HG02798 (cell line): ENCODE results near the gene RAET1E.
"Not testable (repeated sequence)": the region's sequence is repeated elsewhere in the genome, so short reads cannot be mapped to it uniquely, and the experiment has no call there.

Experiments
- ATAC-seq: cut with Tn5 transposase; IDR thresholded peaks from one replicate; pipeline ENCODE4 v1.9.1; 2021; ENCODE audit warnings: mild to moderate bottlenecking; ENCODE audit not compliant: unreplicated experiment, poor library complexity

The RAET1E gene

DNA sequence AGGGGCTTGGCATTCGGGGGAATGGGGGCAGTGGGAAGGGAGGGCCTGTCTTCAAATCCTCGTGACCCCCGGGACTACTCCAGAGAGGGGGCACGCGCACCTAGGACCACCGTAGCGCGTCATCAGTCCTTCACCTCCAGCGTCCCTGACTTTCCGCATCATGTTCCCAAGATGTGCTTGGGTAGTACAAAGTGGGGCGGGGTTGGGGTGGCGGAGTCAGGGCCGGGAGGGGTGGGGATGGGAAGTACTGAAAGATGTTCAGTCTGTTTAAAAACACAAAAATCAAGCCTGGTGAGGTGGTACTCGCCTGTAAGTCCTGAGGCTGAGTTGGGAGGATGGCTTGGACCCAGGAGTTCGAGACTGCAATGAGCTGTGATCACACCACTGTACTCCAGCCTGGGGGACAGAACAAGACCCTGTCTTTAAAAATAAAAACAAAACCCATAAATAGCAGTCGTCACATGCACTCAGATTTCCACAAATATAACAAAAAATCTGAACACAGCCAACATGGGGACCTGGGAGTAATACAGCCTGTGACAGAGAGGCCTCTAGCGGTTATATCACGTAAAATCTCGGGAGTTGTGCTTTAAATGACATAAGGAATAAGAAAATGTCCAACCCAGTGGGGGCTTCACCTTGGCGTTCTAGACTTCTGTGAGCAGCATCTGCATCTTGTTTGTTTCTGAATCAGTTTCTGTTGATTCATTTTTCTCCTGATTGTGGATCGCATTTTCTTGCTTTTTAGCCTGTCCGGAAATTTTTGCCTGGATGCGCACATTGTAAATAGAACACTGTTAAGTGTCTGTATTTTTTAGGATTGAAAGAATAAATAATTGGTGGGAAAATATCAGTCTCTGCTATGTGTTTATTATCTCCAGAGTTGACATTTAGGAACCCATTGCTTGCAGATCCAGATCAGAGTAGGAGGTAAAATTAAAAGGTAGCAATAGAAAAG is 33.1 kb downstream of the RAET1E start:
- no peak for ATAC-seq

DNA sequence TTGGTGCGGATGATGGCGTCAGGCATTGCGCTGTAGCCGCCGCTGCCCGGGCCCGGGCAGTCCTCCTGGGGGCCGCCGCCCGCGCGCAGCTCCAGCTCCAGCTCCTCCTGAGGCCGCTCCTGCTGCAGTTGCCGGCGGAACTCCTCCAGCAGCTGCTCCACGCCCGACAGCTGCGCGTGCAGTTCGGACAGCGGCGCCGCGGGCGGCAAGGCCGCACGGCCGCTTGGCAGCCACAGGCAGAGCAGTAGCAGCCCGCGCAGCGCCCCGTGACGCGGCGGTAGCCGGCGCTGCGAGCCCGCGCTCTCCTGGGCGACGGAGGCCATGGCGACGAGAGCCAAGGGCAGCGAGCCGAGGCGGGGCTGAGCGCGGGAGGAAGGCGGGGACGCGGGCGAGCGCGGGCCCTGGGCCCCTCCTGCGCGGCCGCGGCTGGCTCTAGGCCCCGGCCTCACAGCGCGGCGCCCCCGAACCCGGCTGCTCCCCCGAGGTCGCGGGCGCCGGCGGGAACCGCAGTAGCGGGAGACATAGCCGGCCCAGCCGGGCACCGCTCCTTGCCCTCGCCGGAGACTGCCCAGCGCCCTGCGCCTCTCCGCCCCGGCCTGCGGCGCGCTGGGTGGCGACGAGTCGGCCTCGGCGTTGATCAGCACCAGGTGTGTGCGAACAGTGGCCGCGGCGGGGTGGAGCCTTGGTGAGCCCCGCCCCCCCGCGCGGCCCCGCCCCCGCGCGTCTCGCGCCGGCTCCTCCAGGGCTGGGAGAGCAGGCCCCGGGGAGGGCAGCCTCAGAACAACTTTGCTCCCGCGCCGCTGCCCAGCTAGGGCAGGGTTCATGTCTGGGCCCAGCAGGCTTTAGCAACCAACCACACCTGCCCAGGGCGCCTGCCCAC is 34.0 kb downstream of the RAET1E start, which contains the start of gene LRP11:
LRP11 (minus strand) TSS at position 662 of the 880 bp plus-strand sequence; CDS start at position 323, 339 bp downstream.
- ATAC-seq, result peak; percentile 86

DNA sequence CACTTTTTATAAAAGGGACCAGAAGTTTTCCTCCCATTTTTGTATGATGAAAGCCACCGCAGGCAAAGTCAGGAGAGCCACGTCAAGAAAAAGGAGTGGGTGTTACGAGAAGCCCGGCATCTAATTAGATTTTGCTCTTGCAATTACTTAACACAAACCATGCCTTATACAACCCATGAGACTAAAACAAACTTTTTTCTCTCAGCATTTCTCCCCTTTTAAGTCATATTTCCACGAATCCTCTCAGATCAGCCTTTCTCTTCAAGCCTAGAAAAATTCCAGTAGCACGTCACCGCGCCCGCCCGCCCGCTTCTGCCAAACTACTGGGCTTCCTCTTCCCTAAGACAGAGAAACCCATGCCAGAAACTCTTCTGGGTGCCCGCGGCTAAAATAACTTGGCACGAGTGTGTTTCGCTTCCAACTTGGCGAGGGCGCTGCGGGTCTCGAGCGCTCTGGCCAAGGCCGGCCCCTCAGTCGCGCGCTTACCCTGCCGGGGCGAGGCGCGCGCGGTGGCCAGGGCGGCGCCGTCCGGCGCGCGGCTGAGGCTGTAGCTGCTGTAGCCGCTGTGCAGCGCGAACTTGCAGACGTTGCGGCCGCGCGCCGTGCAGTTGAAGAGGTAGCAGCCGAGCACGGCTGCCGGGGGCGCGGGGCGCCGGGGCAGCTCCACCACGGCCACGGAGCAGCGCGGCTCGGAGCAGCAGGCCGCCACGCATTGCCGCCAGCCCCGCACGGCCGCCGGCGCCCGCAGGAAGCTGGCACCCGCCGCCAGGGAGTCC is 34.8 kb downstream of the RAET1E start:
- peak; percentile 24 for ATAC-seq

DNA sequence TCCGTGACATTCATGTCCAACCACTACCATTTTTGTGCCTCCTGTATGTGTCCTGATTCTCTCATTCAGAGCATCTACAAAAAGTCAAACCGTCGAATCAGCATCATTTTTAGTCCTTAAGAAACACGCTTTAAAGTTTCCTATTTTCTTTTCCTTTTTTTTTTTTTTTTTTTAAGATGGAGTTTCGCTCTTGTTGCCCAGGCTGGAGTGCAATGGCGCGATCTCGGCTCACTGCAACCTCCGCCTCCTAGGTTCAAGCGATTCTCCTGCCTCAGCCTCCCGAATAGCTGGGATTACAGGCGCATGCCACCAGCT is 35.5 kb downstream of the RAET1E start:
- ATAC-seq, result not testable (repeated sequence)

DNA sequence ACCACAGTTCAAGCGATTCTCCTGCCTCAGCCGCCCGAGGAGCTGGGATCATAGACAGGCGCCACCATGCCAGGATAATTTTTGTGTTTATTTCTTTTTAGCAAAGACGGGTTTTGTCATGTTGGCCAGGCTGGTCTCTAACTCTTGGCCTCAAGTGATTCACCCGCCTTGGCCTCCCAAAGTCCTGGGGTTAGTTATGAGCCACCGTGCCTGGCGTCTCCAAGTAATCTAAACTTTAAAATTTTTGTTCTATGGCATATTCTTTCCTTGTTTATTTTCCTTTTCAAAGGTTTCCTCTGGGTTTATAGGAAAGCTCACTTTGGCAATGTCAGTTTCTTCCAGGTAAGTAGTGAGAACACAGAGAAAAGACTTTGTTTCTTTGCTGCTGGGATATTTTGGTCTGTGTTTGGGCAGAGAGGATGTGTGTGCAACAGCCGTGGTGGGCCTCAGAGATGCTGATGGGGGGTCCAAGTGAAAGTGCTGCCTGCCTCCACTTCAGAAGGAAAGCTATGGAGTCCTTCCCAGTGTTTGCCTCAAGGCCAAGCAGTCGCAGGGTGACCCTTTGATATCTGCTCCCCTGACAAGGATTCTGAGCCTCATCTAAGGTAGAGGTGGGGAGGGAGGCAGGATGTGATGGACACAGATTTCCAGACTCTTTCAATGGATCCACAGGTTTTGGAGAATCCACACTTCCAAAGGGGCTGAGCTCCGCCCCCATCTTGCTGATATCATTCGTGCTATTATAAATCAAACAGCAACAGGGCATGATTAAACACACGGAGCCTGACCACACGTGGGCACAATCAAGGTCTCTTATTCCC is 36.1 kb downstream of the RAET1E start:
- ATAC-seq, result no peak

DNA sequence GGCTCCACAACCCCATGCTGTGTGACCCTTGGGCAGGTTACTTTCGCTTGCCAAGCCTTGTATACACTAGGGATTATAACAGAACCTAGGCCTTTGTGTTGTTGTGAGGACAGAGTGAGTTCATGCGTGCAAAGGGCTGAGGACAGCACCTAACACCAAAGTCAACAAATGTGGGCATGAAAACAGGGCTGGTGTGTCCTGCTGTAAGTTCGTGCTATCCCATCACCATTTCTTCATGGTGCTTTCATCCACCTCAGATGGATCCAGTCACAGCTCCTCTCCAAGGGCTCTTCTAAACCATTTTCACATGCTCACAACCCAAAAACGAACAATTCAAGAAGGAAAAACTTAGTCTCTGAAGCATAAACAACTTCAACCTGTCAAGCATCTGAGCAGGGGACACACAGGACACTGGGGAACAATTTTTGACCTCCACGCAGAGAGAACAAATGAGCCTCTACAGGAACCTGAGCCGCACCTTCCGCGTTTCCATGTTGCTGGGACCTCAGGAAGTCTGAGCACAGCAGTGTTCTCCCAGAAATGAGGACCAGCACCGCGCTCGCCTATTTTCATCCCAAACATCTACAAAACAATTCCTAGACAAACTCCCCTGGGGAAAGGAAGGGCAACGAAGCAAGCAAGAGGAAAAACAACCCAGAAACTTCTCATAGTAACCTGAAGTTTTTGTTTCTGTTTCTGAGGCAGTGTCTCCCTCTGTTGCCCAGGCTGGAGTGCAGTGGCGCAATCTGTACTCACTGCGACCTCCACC is 36.9 kb downstream of the RAET1E start:
- no peak for ATAC-seq

DNA sequence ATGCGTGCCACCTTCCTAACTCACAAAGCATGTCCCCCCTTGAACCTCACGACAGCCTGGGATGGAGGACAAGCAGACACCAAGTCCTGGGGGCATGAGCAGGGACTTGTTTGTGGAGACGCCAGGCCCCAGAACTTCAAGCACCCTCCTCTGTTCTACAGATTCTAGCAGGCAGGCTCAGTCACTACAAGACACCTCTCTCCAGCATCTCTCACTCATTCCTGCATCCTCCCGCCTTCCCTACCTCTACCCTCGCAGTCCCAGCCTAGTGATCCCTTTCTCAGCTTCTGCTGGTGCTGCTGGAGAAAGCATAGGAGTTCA is 37.4 kb downstream of the RAET1E start:
- ATAC-seq, result no peak

DNA sequence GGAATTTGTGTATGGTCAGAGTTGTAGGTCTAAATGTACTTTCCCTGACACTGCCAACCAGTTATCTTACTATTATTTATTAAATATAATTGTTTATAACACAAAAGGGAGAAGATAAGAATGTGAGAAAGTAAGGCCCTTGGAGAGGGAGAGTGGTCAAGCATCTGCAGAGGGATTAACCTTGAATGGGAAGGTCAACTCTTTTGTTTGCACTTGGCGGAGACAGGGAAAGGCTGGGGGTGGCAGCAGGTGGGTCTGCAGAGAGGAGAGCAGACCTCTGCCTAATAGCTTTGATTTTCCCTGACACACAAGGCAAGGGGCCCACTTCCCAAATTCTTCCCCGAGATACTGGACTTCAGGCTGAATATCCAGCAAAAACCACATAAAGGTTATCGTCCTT is 38.0 kb downstream of the RAET1E start:
- no peak for ATAC-seq

DNA sequence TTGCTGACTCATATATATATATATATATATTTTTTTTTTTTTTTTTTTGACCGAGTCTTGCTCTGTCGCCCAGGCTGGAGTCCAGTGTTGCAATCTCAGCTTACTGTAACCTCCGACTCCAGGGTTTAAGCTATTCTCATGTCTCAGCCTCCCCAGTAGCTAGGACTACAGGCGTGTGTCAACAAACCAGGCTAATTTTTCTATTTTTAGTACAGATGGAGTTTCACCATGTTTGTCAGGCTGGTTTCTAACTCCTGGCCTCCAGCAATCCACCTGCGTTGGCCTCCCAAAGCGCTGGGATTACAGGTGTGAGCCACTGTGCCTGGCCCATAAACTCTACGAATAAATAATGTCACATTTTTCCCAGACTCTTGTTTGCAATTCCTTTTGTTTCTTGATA is 38.5 kb downstream of the RAET1E start:
- ATAC-seq, result no peak

DNA sequence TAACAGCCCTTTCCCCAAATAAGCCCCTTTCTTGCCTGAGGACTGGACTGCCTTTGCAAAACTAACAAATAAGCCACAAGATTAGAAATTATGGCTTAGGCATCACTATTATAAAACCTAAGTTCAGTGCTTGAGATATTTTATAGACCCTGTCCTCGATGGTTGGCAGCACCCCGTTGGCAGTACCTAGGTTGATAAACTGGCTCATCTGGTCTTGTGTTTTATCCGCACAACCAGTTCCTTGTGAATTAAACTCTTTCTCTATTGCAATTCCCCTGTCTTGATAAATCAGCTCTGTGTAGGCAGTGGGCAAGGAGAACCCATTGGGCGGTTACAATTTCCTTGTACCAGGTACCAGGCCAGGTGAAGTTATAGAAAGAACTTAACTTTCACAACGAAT is 40.4 kb downstream of the RAET1E start:
- no peak for ATAC-seq

DNA sequence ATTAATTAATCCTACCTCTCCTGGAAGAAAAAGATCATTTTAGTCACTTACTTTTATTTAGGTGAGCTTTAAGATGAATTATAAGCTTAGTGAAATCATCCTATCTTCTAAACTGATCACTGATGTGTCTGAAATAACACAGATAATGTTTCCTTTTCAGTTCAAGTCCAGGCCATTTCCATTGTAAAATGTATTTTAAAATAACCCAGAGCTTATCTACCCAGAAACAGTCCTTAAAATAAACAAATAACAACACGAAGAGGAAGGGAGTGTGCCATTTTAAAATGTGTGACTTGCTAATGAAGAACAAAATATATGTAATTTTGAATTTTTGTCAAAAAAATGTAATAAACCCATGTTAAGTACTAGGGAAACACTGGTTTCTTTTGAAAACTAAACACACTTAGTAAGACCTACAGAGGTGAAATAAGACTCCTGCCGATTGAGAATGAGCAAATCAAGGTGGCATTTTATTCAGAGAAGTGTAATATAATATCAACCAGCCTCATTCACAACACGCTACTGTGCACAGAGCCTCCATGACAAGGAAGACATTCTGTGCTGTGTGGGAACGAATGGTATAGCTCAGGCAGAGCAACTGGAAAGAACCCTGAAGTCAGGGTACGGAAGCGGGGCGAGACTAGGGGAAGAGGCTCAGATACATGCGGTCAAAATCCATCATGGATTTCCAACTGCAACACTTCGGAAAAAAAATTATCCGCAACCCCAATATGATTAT is 41.5 kb downstream of the RAET1E start:
- no peak for ATAC-seq

DNA sequence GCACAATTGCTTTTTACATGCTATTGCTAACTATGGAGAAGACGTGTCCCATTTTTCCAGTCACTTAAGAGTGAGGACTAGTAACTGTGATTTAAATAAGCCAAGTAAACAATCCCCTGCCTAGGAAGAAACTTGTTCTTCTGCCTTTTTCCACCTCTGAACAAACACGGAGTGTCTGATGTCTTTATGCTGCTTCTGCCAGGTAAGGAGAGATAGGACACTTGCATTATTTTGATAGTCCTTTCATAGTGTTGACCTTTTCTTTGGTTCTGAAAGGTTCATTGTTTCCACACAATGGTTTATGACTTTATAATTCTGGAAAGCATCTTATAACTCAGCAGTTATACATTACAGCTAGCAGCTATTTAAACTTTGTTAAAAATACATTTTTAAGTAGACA is 42.2 kb downstream of the RAET1E start:
- ATAC-seq, result no peak

DNA sequence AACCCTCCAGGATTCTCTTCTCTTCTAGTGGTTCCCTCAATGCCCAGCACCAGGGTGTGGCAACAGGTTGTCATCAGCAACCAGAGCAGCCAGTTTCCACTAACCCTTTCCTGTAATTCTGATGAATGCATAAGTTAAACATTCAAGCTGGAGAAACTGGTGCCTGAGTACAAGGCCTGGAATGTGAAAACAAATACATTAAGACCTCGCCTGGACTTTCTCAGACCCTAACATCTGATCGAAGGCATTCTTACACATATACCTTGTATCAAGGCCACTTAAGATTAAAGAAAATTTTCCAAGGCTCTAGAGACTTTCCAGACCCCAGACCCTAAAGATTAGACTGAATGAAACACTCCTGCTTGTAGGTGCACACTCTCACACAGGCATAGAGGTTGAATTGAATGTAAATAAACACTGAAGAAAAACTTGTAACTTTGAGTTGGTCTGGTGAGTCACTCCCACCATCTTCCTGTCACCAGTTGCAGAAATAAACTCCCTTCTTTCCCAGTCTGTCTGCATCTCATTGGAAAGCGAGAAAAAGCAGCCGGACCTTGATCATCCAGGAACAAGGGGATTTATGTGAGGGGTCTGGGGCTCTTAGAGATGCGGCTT is 42.8 kb downstream of the RAET1E start:
- ATAC-seq, result no peak

DNA sequence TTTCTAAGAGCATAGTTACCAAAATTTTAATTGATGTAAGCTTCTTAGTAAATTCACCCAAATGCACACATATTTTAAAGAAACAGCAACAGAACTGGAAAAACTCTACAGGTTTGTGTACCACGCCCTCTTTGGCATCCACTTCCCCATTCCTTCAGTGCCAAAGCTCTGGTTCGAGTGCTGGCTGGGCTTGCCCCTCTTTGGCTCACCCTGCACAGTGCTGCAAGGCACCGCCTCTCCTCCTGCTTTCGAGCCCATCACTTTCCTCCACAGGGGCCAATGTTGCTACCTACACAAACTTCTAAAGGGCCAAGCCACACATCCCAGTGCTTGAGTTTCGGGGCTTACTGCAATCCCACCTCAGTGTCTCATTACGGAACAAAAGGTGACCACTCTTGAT is 43.4 kb downstream of the RAET1E start:
- no peak for ATAC-seq

DNA sequence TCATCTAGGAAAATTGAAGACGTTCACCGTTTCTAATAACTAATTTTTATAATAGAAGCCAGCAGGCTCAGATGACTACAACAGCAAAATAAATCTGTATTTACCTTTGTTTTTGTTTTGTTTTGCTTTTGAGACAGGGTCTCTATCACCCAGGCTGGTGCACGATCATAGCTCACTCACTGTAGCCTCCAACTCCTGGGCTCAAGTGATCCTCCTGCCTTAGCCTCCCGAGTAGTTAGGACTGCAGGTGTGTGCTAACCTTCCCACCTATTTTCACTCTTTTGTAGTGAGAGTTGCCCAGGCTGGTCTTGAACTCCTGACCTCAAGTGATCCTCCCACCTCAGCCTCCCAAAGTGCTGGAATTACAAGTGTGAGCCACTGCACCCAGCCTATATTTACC is 43.9 kb downstream of the RAET1E start:
- ATAC-seq, result not testable (repeated sequence)

DNA sequence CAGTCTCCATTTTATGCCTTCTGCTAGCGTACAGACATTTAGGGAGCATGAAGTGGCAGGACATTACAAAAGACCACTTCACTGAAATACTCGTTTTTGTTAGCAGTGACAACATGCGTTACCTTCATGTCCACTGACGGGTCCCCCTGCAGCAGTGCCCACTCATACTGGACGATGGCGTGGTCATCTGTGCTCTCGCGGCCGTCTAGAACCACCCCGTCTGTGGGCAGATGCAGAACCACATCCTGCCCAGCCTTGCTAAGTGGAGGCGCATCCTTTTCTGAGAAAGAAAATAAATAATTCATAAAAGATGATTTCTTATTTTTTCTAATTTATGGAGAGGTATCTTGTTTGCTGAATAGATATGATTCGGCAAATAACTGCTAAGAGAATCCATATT is 45.0 kb downstream of the RAET1E start:
- ATAC-seq, result no peak

DNA sequence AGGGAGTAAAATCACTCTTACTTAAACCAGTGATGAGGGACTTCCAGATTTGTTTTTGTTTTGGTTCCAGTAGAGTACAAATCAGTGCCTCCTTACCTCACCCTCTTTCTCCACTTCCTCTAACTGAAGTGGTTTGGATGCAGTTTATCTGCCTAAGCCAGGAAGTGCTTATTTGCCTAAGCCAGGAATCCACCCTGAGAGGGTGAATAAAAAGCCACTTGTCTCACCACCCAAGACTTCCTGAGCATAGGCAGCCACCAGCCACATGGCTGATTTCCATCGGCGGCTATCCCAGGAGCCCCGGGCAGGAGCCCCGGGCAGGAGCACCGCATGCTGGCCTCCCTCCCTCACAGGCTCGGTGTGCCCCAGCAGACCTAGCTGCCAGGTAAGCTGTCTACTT is 45.7 kb downstream of the RAET1E start:
- ATAC-seq, result no peak
